Stimulated activated CD8-positive, alpha-beta memory T cell treated with anti-CD3 and anti-CD28 coated beads, Interleukin-12 subunit alpha, Interleukin-12 subunit beta, amount 100 ng/mL, for 24 hours (primary cell): ENCODE data around the gene BPIFB6.

Experiments
- DNase-seq: peaks from one replicate; pipeline ENCODE4 v3.0.0-alpha.2; 2020; ENCODE audit errors: extremely low read depth

BPIFB6 gene

DNA sequence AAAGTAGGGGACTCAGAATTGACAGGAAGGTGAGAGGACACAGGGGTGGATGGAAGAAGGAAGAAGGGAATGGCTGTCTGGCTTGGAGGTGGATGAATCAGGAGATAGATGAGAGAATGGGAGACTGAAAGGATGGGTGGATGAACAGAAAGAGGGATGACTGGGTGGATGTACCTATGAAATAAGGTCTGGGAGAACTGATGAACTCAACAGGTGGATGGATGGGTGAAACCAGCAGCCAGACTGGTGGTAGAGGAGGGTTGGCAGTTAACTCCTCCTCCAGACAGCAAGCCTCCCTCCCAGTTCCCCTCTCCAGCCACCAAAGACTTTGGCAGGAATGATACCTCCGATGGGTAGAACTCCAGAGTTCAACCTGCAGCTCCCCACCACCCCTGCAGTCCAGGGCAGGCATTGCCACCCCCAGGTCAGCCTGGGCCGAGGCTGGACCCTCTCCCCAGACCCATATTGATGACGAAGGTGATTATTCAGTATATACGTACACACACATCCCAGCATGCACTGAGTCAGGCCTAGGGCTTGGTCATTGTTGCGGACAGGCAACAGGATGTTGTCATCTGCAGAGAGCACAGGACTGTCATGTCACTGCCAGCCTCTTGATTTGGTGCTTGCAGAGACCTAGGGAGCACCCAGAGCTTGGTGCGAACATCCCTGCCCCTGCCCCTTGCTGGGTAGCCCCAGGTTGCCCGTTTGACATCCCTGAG is 29.2 kb upstream of the BPIFB6 start:
- DNase-seq = no peak

DNA sequence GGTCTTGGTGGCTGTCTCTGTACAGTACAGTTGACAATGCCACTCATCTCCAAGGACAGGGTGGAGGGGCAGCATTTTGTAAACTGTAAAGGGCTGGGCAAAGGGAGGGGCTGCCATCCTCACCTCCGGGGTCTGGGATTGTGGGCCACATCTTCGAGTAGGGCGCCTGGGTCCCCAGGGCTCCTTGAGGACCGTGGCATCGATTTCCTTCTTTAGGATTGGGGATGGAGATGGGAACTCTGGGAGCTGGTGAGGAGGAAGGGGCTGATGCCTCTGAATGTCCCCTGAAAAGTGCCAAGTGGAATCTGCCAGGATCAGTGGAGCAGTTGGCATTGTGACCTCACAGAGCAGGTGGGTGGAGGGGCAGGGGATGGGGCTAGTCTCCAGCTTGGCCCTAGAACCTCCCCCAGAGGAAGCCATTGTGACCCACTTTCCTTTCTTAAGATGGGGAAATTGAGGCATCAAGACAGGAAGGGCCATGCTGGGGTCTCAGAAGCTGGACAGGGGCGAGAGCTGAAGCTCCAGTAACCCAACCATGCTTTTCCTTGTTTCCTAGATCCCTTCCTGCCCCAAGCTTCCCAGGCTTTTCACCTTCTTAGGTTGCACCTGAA is 27.2 kb upstream of the BPIFB6 start, which contains the start of gene SUN5:
Gene SUN5 (minus strand): TSS at position 293 of the 611 bp plus-strand sequence. CDS start 93 bp downstream, at position 200.
- no peak for DNase-seq

DNA sequence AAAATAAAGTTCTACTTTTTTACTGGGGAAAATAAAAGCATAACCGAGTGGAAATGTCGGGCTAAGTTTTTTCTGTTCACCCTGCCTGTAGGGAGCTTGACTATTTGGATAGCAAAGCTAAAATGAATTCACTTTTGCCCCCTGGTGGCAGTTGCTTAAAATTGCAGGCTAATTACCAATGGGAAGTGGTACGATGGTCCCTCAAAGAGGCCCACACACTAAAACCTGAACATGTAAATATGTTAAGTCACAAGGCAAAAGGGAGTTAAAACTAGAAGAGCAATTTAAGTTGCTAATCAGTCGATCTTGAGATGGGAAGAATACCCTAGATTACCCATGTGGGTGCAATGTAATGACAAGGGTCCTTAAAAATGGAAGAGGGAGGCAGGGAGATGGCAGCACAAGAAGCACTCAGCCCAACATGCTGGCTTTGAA is 26.3 kb upstream of the BPIFB6 start:
- no peak for DNase-seq

DNA sequence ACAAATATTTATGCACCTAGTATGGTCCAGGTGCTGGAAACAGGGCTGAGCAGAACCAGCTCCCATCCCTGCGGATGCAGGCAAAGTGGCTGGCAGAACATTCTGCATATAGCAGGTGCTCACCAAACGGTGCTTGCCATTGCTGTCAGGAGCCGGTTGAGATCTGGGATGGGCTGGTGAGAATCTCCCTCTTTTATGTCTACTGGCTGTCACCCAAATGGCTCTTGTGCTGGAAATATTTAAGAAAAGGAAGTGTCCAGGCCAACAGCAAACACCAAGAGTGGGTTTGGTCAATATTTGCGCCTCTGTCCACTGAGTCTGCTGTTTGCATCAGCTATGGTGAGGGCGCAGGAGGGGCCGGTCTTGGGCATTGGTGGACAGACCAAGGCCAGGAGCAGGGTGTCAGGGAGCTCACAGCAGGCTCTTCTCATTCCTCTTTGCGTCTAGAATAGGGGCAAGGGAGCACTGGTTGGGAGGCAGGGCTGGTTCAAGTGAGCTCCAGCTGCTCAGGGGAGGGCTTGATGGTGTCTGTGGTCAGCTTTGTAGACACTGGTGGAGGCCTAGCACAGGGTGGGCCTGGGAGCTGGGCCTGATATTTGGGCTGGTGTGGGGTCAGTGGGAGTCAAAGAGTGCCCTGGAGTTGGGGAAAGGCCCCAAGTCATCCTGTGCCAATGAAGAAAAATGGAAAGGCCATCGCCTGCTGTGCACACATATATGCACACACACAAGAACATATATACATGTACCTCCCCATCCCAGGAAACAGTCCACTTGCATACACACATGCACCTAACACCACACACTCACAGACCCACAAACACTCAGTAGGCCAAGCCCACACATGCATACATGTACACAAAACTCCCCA is 25.3 kb upstream of the BPIFB6 start:
- no peak for DNase-seq

DNA sequence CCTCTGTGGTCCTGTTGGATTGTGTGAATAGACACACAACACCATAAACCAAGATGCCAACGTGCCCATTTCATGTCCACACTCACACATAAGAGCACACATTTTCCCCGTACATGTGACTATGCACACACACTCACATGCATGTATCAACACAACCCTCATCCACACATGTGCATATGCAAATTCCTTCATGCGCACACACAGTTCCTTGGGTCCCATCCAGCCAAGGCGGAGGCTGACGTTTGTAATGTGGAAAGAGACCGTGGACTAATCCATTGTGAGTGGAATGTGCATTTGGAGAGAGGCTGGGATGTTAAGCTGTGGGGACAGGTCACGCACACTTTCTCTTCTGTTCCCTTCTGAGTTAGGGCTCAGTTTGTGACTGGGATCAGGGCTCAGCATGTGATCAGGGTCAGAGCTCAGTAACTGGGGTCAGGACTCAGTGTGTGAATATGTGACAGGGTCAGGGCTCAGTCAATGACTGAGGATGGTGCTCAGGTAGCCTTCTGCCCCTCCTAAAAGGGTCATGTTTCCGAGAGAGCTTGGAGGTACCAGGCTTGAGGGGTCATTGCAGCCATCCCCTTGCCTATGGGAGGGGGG is 24.6 kb upstream of the BPIFB6 start:
- no peak for DNase-seq

DNA sequence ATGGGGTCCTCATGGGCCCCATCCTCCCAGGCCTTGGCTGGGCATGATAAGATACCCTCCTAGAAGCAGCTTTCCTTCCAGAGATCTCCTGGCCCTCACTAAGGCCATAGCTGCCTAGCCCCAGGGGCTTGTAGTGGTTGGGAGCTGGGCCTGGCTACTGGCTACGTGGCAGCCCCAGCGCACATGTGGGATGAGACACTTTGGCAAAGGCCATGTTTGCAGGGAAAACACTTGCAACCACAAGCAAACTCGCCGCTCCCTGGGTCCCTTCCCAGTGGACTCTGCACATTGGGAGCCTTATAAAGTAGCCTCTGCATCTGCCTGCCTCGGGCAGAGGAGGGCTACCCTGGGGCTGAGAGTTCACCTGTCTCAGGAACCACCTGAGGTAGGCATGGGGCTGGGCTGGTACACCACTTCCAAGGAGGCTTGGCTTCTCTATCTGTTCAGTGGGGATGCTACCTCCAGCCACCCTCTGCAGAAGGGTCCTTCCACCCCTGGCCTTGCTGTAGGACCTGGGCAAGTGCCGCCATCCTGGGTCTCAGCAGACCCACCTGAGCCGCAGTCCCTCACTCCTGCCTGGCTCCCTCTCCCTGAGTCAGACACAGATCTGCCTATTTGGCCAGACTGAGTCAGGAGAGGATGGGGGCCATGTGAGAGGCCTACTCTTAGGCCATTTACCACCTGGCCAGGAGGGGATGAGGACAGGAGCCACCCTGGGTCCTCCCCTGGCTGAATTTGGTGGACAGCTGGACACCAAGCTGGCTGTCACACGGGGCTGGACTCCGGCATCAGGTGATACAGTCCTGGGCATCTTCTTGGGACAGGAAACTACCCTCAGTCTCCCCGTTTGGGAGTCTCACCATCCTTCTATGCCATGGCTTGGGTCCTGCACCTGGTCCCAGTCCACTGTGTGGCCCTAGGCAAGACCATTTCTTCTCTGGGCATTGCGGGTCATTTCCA is 23.8 kb upstream of the BPIFB6 start, which contains the start of gene BPIFB2:
Gene BPIFB2 (plus strand): TSS at position 329 of the 960 bp plus-strand sequence. CDS start 871 bp downstream, outside the sequence.
- no peak for DNase-seq

DNA sequence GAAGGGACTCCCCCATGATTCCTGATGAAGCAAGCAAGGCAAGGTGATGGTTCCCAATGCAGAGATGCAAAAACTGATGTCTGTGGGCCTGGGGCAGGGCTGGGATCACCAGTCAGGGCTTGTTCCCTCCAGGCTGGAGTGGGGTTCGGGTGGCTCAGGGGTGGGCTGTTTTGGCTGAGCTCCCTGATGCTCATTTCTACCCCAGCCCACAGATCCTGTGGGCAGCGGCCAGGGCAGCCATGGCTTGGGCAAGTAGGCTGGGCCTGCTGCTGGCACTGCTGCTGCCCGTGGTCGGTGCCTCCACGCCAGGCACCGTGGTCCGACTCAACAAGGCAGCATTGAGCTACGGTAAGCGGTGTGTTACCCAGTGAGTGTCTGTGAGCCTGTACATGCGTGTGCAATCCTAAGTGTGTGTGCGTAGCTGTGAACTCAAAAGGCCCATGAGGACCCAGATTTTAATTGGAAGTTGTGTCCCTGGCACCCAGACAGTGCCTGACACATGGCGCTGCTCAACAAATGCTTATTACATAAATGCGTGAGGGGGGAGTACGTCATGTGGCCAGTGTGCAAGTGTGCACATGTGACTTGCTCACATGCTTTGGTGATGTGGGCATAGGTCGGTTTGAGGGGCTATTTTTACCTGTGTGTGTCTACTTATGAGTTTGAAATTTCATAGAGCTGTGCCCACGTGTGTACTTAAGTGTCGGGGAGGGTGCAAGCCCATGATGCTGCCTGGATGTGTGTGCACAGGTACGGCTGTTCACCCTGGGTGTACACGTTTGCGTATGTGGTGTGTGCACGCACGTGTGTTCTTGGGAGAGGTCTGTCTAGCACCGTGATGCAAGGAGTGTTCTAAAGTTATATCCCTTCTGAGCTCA is 22.9 kb upstream of the BPIFB6 start:
- DNase-seq = no peak

DNA sequence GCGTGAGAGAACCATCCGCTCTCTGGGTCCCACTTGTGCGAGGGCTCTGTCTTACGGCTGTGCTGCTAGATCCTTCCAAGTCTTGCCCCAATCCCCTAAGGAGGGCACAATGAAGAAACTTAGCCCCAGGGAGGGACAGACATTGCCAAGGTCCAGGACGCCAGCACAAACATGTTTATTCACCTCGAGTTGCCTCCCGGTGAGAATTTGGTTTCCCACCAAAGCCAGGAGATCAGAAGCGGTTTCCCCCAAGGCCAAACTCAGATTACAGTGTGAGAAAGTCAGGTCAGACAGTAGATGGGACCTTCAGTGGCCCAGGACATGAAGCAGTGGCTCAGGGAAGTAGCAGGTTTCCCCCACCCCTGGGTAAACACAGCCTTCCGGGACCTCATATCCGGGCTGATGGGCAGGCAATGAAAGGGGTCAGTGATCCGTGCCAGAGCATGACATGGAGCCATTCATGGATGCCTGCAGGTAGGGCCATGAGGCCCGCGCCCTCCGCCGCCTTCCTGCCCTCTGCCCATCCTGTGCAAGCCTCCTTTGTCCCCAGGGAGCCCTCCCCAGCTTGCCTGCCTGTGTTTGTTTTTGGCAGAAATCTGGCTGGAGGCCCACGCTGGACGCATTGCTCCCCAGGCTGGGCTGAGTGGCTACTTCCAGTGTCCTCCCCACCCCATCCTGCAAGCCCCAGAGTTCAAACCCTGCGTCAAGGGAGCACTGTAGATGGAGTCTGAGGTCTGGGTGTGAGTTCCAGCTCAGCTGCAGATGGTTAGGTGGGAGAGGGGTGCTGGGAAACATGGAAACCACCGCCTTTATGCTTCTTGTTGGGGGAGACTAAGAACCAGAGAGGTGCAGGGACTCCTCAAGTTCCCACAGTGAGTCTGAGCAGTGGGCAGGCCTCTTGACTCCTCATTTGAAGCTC is 22.0 kb upstream of the BPIFB6 start:
- no peak for DNase-seq

DNA sequence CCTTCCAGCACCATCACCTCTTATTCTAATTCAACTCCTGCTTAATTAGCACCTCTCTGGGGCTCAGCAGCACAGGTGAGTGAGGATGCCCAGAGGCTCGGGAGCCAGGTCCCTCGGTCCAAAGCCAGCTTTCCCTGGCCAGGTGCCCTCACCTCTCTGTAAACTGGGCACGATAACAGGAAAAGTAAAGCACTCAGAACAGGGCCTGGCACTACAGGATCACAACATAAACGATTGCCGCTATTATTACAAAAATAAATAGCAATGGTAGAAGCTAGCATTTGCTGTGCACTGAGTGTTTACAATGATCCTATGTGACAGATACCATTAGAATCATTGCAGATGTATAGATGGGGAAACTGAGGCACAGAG is 21.3 kb upstream of the BPIFB6 start:
- DNase-seq = no peak

DNA sequence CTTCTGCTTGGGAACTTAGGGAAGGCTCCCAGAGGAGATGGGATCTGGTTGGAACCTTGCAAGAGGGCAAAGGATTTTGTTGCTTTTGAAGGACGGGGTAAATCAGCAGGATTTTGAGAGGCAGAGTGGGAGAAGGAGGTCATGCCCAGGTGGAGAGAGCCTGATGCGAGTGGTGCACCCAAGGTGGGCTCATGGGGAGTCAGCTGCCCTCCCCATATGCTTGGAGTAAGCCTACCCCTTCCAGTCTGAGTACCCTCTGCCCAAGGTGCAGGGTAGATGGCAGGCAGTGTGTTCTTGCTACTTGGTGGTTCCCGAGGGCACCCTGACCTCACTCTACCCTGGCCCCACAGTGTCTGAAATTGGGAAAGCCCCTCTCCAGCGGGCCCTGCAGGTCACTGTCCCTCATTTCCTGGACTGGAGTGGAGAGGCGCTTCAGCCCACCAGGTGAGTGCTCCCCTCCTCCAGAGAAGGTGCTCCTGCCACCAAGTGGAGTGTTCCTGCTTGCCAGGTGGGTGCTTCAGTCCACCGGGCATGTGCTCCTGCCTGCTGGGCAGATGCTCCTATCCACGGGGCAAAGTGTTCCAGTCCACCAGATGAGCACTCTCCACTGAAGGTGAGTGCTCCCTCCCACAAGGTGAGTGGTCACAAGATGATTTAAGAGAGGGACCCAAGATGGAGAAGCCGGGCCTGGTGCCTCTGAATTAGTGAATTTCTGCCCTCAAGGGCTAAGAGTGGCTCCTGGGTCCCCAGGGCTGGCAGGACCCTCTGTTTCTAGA is 20.6 kb upstream of the BPIFB6 start:
- DNase-seq = no peak

DNA sequence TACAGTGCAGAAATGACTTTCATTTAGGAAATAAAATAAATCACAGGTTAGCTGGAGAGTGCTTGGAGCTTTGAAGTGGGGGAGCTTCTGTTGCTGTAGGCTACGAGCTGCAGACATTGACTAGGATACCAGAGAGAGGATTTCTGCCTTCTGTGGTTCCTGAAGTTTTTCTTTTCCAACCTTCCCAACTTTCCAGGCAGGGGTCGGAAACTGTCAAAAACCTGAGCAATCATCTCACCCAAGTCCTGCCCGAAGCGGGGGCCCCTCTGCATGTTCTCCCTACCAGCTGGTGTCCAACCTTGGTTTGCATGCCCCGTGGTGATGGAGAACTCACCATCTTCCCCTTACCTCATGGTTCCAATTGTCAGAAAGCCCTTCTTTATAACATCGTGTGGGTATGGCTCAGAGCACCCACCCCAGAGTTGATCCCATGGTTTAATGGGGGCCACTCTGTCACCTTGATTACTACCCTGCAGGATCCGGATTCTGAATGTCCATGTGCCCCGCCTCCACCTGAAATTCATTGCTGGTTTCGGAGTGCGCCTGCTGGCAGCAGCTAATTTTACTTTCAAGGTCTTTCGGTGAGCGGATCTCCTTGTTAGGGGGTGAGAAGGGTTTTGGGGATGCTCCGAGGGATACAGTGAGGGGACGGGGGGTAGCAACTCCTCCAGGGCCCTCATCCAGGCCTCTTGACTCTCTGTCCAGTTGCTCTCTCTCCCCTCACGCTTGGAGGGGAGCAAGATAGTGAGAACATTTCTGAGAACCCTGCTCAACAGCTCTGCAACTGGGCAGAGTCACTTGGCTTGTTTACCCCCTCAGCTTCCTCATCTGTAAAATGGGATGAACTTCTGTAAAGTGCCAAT is 18.9 kb upstream of the BPIFB6 start:
- DNase-seq = no peak

DNA sequence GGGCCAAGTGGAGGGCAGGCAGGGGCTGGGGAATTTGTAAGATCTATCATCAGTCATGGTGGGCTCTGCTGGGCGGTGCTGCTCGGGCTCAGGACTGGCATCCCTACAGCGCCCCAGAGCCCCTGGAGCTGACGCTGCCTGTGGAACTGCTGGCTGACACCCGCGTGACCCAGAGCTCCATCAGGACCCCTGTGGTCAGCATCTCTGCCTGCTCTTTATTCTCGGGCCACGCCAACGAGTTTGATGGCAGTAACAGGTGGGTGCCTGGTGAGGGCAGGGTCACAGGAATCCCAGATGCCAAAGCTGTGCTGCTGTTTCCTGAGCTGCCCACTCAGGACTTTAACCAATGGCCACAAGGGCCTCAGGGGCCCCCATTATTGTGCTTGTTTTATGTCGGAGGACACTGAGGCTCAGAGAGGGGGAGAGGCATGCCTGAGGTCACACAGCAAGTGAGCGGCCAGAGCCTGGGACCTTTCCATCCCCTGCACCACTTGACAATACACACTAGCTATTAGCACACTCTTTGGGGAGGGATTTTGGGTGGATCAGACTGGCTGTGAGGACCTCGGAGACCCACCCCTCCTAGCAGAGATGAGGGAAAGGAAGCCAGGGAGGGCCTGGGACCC is 17.6 kb upstream of the BPIFB6 start:
- DNase-seq = no peak

DNA sequence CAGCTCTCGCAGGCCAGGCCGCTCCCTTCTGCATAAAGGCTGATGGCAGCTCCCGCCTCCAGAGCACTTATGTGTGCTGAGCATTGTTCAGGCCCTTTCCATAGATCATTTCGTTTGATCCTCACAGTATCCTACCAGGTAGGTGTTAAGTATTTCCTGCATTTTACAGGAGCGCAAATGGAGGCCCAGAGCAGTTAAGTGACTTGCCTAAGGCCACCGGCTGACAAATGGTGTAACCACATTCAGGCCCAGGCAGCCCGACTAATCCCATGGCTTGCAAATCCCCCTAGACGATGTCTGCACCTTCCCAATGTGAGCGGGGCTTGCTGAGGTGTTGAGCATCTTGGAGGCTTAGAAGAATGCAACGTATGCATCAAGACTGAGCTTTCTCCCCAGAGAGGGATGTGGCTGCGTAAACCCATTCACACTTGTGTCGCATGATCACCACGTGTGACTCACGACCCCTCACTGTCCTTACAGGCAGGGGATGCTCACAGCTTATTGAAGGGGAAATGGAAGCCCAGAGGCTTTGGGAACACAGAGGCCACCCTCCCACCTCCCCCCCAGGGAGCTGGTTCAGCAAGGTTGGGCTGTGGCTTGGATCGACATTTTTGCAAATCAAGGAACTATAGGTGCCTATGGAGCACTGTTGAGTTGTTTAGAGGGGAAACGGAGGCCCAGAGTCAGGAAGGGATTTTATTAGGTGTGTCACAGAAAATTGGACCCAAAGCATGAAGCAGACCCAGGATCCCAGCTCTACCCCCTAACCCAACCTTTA is 16.9 kb upstream of the BPIFB6 start:
- no peak for DNase-seq

DNA sequence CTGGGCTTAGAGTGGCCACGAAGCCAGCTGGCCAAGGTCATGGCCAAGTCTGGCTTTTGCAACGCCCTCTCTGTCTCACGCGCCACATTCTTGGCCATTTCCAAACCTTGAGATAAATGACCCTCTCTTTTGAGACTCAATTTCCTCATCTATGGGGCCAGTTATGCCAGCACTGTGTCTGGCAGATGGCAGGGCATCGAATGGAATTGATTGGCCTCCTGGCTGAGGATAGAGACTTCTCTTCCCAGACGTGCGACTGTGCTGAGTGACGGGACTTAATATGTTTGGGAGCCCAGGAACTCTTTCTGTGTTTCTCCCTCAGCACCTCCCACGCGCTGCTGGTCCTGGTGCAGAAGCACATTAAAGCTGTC is 16.3 kb upstream of the BPIFB6 start:
- DNase-seq = no peak

DNA sequence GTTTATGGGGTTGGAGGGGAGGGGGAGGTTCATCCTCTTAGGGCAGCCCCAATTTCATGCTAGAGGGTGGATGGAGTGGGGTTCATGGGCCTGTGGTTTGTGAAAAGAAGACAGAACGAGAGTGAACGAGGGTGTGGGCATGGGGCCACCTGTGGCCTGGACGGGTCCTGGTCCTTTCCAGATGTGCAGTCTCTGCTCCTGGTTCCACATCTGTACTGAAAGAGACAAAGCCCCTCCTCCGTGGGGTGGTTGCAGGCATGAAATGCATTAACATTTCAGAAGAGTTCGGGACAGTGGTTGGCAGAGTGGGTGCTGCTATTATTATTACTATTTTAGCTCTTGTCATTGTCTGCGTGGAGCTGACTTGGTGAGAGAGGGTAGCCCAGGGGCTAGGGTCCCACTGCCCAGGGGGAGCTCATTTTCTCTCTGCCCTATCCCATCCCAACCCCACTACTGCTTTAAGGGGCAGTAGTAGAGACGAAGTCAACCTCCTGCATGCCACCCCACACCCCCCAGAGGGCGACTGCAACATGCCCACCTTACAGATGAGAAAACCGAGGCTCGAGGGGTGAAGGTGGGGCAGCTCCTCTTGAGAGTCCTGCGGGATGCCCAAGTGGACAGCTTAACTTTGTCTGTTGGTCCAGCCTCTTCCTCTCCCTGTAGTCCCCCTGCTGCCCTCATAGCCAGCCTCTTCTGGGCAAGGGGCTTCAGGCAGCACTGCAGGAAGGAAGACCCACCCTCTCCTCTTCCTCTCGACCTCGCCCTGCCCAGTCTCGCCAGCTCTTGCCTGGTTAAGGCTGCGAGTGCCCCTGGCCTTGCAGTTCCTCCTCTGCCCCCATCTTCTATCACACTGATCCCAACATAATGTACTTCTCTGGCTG is 15.5 kb upstream of the BPIFB6 start:
- no peak for DNase-seq
